Airway epithelial cell (primary cell): ENCODE data around the gene OR14J1. TPM values are rescaled to one million over a fixed set of nuclear protein-coding genes. Genes with fewer than 3 reads are reported as not detected.

Experiments
- total RNA-seq: library from RNA; depleted of rRNA; stranded (reverse); fragments of >200 nt; gene quantifications from 2 replicates; pipeline ENCODE4 v1.2.3, GENCODE V29; 2015

The OR14J1 gene
- not detected in 2 replicates for total RNA-seq

GRCh38 chr6:29301316-29301715 is at the start of gene OR14J1:
TSS of gene OR14J1 (plus strand) at chr6:29301701. CDS start at chr6:29306690, 4,989 bp downstream.

Other genes with a start within 250 kb of the OR14J1 start
- gene OR2B3, start 214.4 kb upstream of the OR14J1 start, total RNA-seq: not detected in 2 replicates
- not detected in 2 replicates for gene OR2J1, start 202.2 kb upstream of the OR14J1 start, total RNA-seq
- gene OR2J3, start 193.6 kb upstream of the OR14J1 start, total RNA-seq: not detected in 2 replicates
- not detected in 2 replicates for gene OR2J2, start 130.8 kb upstream of the OR14J1 start, total RNA-seq
- gene OR5V1, start 67.2 kb downstream of the OR14J1 start, total RNA-seq: not detected in 2 replicates
- gene OR12D3, start 73.6 kb downstream of the OR14J1 start, total RNA-seq: not detected in 2 replicates
- gene OR12D2, start 93.9 kb downstream of the OR14J1 start, total RNA-seq: not detected in 2 replicates
- not detected in 2 replicates for gene OR12D1, start 113.2 kb downstream of the OR14J1 start, total RNA-seq
- gene OR10C1, start 137.6 kb downstream of the OR14J1 start, total RNA-seq: not detected in 2 replicates
- not detected in 2 replicates for gene OR11A1, start 155.4 kb downstream of the OR14J1 start, total RNA-seq
- gene OR2H1, start 155.5 kb downstream of the OR14J1 start, total RNA-seq: not detected in 2 replicates
- gene MAS1L, start 186.3 kb downstream of the OR14J1 start, total RNA-seq: not detected in 2 replicates